Stimulated activated naive B cell treated with anti-CD40 and anti-IgM and Interleukin-4, amounts not matched to agents 10 μg/mL and 1 μg/mL and 100 μg/mL, for 72 hours (primary cell): ENCODE measurements around the gene MTFR1L.

ENCODE experiments used
- ATAC-seq, 2 donors: fragments of 150-1000 bp; cut with Tn5 transposase; replicated peaks; 2 replicates each; pipeline ENCODE4 v1.10.0; 2021; ENCODE audit warnings: moderate library complexity in 1 of 2
- DNase-seq: peaks from one replicate; pipeline ENCODE4 v3.0.0; 2021
- H3K27ac Mint-ChIP-seq: one replicate; pipeline ENCODE4 v1.8.0; 2022; ENCODE audit warnings: mild to moderate bottlenecking, mixed read lengths
- H3K27me3 Mint-ChIP-seq, 2 donors: one replicate each; pipeline ENCODE4 v1.8.0; 2022; ENCODE audit warnings: mixed read lengths in 2 of 2
- H3K36me3 Mint-ChIP-seq, 2 donors: one replicate each; pipeline ENCODE4 v1.8.0; 2022; ENCODE audit warnings: mixed read lengths in 2 of 2, mild to moderate bottlenecking in 1 of 2
- H3K4me1 Mint-ChIP-seq, 2 donors: one replicate each; pipeline ENCODE4 v1.8.0; 2022; ENCODE audit warnings: mixed read lengths in 2 of 2, mild to moderate bottlenecking in 1 of 2
- H3K4me3 Mint-ChIP-seq, 2 donors: one replicate each; pipeline ENCODE4 v1.8.0; 2022; ENCODE audit warnings: mild to moderate bottlenecking in 2 of 2, mixed read lengths in 2 of 2, moderate library complexity in 1 of 2
- H3K9me3 Mint-ChIP-seq, 2 donors: one replicate each; pipeline ENCODE4 v1.8.0; 2022; ENCODE audit warnings: mixed read lengths in 2 of 2, mild to moderate bottlenecking in 1 of 2

Gene MTFR1L

GRCh38 chr1:25863486-25864262 lies 43.9 kb downstream of the MTFR1L start:
- H3K4me3 Mint-ChIP-seq, result no peak overlapping the region
- H3K27me3 Mint-ChIP-seq, result no peaks in the 10 kb centered on the region
- H3K36me3 Mint-ChIP-seq, result peaks cover 7 to 25% of the 10 kb centered on the region in 2 donors
- DNase-seq (no peak), ATAC-seq (no peak)
- no peak overlapping the region for H3K27ac Mint-ChIP-seq
- H3K4me1 Mint-ChIP-seq, result peaks cover 14 to 23% of the 10 kb centered on the region in 2 donors
- H3K9me3 Mint-ChIP-seq, result no peaks in the 10 kb centered on the region

GRCh38 chr1:25864434-25864833 lies 44.7 kb downstream of the MTFR1L start:
- no peak for ATAC-seq
- H3K36me3 Mint-ChIP-seq, result peaks cover 7 to 25% of the 10 kb centered on the region in 2 donors
- H3K4me1 Mint-ChIP-seq, result peaks cover 8 to 15% of the 10 kb centered on the region in 2 donors
- no peak overlapping the region for H3K27ac Mint-ChIP-seq
- H3K4me3 Mint-ChIP-seq, result no peak overlapping the region
- no peaks in the 10 kb centered on the region for H3K9me3 Mint-ChIP-seq
- DNase-seq, result no peak
- H3K27me3 Mint-ChIP-seq, result no peaks in the 10 kb centered on the region

GRCh38 chr1:25866288-25866687 lies 46.5 kb downstream of the MTFR1L start:
- DNase-seq (no peak), ATAC-seq (no peak)
- no peaks in the 10 kb centered on the region for H3K9me3 Mint-ChIP-seq
- peaks cover 7 to 28% of the 10 kb centered on the region in 2 donors for H3K36me3 Mint-ChIP-seq
- H3K4me1 Mint-ChIP-seq, result peaks cover 7 to 8% of the 10 kb centered on the region in 2 donors
- no peak overlapping the region for H3K4me3 Mint-ChIP-seq
- H3K27me3 Mint-ChIP-seq, result no peaks in the 10 kb centered on the region
- no peak overlapping the region for H3K27ac Mint-ChIP-seq

- H3K36me3 Mint-ChIP-seq, result peaks cover 7 to 26% of the 10 kb centered on the region in 2 donors
- no peaks in the 10 kb centered on the region for H3K9me3 Mint-ChIP-seq
- H3K27me3 Mint-ChIP-seq, result no peaks in the 10 kb centered on the region
- no peak overlapping the region for H3K4me3 Mint-ChIP-seq
- ATAC-seq (no peak), DNase-seq (no peak)
- H3K4me1 Mint-ChIP-seq, result peaks cover 7 to 11% of the 10 kb centered on the region in 2 donors
- H3K27ac Mint-ChIP-seq, result no peak overlapping the region
These were observed 47.6 kb downstream of the MTFR1L start for GRCh38 chr1:25867210-25867991.

- Mint-ChIP-seq H3K4me3 (no peak overlapping the region), H3K27me3 (no peaks in the 10 kb centered on the region), H3K9me3 (no peaks in the 10 kb centered on the region), H3K27ac (no peak overlapping the region), H3K36me3 (peaks cover 3 to 15% of the 10 kb centered on the region in 2 donors), H3K4me1 (peaks cover 19 to 35% of the 10 kb centered on the region in 2 donors)
- no peak for DNase-seq
- ATAC-seq, result no peak
These were observed 50.3 kb downstream of the MTFR1L start for GRCh38 chr1:25869909-25870606.

GRCh38 chr1:25870614-25871013 lies 50.9 kb downstream of the MTFR1L start:
- ATAC-seq (no peak), DNase-seq (no peak)
- H3K9me3 Mint-ChIP-seq, result no peaks in the 10 kb centered on the region
- H3K27me3 Mint-ChIP-seq, result no peaks in the 10 kb centered on the region
- H3K27ac Mint-ChIP-seq, result no peak overlapping the region
- no peak overlapping the region for H3K4me3 Mint-ChIP-seq
- peaks cover 21 to 39% of the 10 kb centered on the region in 2 donors for H3K4me1 Mint-ChIP-seq
- peaks cover 3 to 15% of the 10 kb centered on the region in 2 donors for H3K36me3 Mint-ChIP-seq

GRCh38 chr1:25871086-25871703 lies 51.4 kb downstream of the MTFR1L start:
- DNase-seq (no peak), ATAC-seq (no peak)
- H3K36me3 Mint-ChIP-seq, result peaks cover under 1 to 12% of the 10 kb centered on the region in 2 donors
- H3K27me3 Mint-ChIP-seq, result peaks cover 0 to 2% of the 10 kb centered on the region in 2 donors
- no peak overlapping the region for H3K27ac Mint-ChIP-seq
- H3K4me3 Mint-ChIP-seq, result no peak overlapping the region
- no peaks in the 10 kb centered on the region for H3K9me3 Mint-ChIP-seq
- peaks cover 24 to 45% of the 10 kb centered on the region in 2 donors for H3K4me1 Mint-ChIP-seq

GRCh38 chr1:25871704-25872494 lies 52.1 kb downstream of the MTFR1L start:
- no peaks in the 10 kb centered on the region for H3K9me3 Mint-ChIP-seq
- no peak for DNase-seq
- peaks cover 24 to 47% of the 10 kb centered on the region in 2 donors for H3K4me1 Mint-ChIP-seq
- H3K4me3 Mint-ChIP-seq, result no peak overlapping the region
- no peak overlapping the region for H3K27ac Mint-ChIP-seq
- peaks cover 0 to 10% of the 10 kb centered on the region in 2 donors for H3K36me3 Mint-ChIP-seq
- H3K27me3 Mint-ChIP-seq, result peaks cover 0 to 7% of the 10 kb centered on the region in 2 donors
- ATAC-seq, result no peak

- H3K36me3 Mint-ChIP-seq, result peaks cover 0 to 6% of the 10 kb centered on the region in 2 donors
- H3K4me3 Mint-ChIP-seq, result no peak overlapping the region
- H3K9me3 Mint-ChIP-seq, result no peaks in the 10 kb centered on the region
- DNase-seq, result no peak
- H3K27ac Mint-ChIP-seq, result no peak overlapping the region
- ATAC-seq, result peak in 1 of 2 donors; percentile 29
- peaks cover 24 to 47% of the 10 kb centered on the region in 2 donors for H3K4me1 Mint-ChIP-seq
- peaks cover 0 to 7% of the 10 kb centered on the region in 2 donors for H3K27me3 Mint-ChIP-seq
These were observed 53.0 kb downstream of the MTFR1L start for GRCh38 chr1:25872713-25873112.

GRCh38 chr1:25873120-25873519 lies 53.4 kb downstream of the MTFR1L start:
- DNase-seq, result no peak
- Mint-ChIP-seq H3K9me3 (no peaks in the 10 kb centered on the region), H3K4me3 (no peak overlapping the region), H3K27ac (no peak overlapping the region), H3K27me3 (peaks cover 0 to 7% of the 10 kb centered on the region in 2 donors), H3K4me1 (peaks cover 24 to 47% of the 10 kb centered on the region in 2 donors), H3K36me3 (peaks cover 0 to 3% of the 10 kb centered on the region in 2 donors)
- ATAC-seq, result peak in 1 of 2 donors; percentile 20

- H3K27ac Mint-ChIP-seq, result no peak overlapping the region
- H3K27me3 Mint-ChIP-seq, result peaks cover 0 to 7% of the 10 kb centered on the region in 2 donors
- no peaks in the 10 kb centered on the region for H3K9me3 Mint-ChIP-seq
- ATAC-seq (no peak), DNase-seq (no peak)
- H3K4me3 Mint-ChIP-seq, result peak overlapping the region; percentile 84 to 89
- peaks cover 24 to 47% of the 10 kb centered on the region in 2 donors for H3K4me1 Mint-ChIP-seq
- peaks cover 0 to 3% of the 10 kb centered on the region in 2 donors for H3K36me3 Mint-ChIP-seq
These were observed 54.5 kb downstream of the MTFR1L start for GRCh38 chr1:25874209-25874608.

GRCh38 chr1:25874635-25875153 lies 54.9 kb downstream of the MTFR1L start:
- Mint-ChIP-seq H3K27ac (peak overlapping the region; percentile 59), H3K4me3 (peak overlapping the region; percentile 84 to 89), H3K9me3 (no peaks in the 10 kb centered on the region), H3K27me3 (peaks cover 0 to 7% of the 10 kb centered on the region in 2 donors), H3K36me3 (peaks cover 0 to 2% of the 10 kb centered on the region in 2 donors), H3K4me1 (peaks cover 24 to 47% of the 10 kb centered on the region in 2 donors)
- DNase-seq (no peak), ATAC-seq (peak in 1 of 2 donors; percentile 15)
